Muscle layer of duodenum (tissue), 2 donors: ENCODE measurements around the gene GREB1L.

Experiments used
- H3K27ac ChIP-seq: one replicate; pipeline ENCODE4 v1.7.0; 2013; ENCODE audit warnings: mild to moderate bottlenecking, low read length
- H3K27me3 ChIP-seq: one replicate; pipeline ENCODE4 v1.7.0; 2013; ENCODE audit warnings: low read depth, mild to moderate bottlenecking, control low read depth, low read length
- H3K36me3 ChIP-seq, 2 donors: one replicate each; pipeline ENCODE4 v1.7.0; 2013; ENCODE audit warnings: low read length in 2 of 2, control low read depth in 1 of 2, mild to moderate bottlenecking in 1 of 2; ENCODE audit not compliant: insufficient read depth in 2 of 2, control insufficient read depth in 1 of 2
- H3K4me1 ChIP-seq, 2 donors: one replicate each; pipeline ENCODE4 v1.7.0; 2013; ENCODE audit warnings: low read length in 2 of 2, mild to moderate bottlenecking in 2 of 2, control low read depth in 1 of 2, moderate library complexity in 1 of 2; ENCODE audit not compliant: insufficient read depth in 2 of 2, control insufficient read depth in 1 of 2
- H3K4me3 ChIP-seq, 2 donors: one replicate each; pipeline ENCODE4 v1.7.0; 2013; ENCODE audit warnings: low read length in 2 of 2, low read depth in 1 of 2, mild to moderate bottlenecking in 1 of 2
- H3K9me3 ChIP-seq, 2 donors: one replicate each; pipeline ENCODE4 v1.7.0; 2013; ENCODE audit warnings: low read length in 2 of 2, control low read depth in 1 of 2, mild to moderate bottlenecking in 1 of 2; ENCODE audit not compliant: control insufficient read depth in 1 of 2
- donor health status: healthy.

GREB1L gene

DNA sequence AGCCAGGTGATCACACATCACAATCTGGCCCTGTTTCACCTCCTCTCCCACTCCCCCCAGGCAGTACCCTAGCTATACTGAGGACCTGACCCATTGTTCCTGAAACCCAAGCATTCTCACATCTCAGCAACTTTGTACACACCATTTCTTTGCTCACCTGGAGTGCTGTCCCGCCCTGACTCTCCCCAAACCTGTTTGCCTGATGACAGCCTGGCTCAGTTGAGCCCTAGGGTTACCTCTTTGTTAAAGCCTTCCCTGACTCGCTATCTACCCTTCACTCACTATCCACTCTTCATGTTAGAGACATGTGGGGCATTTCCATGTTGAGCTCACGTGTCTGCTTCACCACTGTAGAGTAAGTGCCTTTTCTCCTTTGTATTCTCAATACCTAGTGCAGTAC is 49.1 kb downstream of the GREB1L start:
- no peaks in the 10 kb centered on the region for H3K27me3 ChIP-seq
- no peaks in the 10 kb centered on the region for H3K4me1 ChIP-seq
- H3K4me3 ChIP-seq = no peak overlapping the region

DNA sequence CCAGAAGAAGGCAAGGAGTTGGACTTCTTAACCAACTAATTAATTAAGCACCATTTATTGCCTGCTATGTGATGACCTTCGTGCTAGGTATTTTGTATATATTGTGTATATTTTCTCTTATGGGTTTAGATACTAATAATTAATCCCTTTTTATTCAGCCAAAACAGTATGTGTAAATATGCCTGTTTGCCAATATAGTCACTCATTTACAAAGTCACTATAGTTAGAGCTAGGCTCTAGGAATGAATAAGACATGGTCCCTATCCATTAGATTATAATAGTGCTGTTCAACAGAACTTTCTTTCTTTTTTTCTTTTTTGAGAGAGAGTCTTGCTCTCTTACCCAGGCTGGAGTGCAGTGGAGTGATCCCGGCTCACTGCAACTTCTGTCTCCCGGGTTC is 51.4 kb downstream of the GREB1L start:
- Histone ChIP-seq H3K27ac (no peak overlapping the region), H3K36me3 (no peaks in the 10 kb centered on the region), H3K27me3 (no peaks in the 10 kb centered on the region), H3K9me3 (no peaks in the 10 kb centered on the region), H3K4me1 (no peaks in the 10 kb centered on the region), H3K4me3 (no peak overlapping the region)

More for the DNA sequence above, 49.1 kb downstream of the GREB1L start:
- no peak overlapping the region for H3K27ac ChIP-seq
- H3K9me3 ChIP-seq = no peaks in the 10 kb centered on the region
- no peaks in the 10 kb centered on the region for H3K36me3 ChIP-seq

DNA sequence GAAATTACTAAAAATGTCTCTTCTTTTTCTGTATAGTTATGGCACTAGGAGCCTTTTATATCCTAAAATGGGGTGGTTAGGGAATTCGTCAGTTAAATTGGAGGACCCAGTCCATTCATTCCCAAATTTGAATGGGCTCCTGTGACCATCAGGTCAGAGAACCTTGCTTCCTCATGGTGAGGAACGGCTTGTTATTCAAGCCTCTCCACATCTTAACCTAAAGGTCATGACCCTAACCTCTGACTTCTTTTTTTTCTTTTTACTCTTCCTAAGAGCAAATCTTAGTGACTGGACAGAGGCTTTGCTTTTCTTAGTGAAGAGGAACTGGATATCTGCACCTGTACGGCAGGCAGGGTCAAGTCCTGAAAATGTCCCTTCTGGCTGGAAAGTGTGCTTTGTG is 53.1 kb downstream of the GREB1L start:
- H3K27ac ChIP-seq = no peak overlapping the region
- H3K27me3 ChIP-seq = no peaks in the 10 kb centered on the region
- no peaks in the 10 kb centered on the region for H3K9me3 ChIP-seq
- H3K36me3 ChIP-seq = no peaks in the 10 kb centered on the region
- H3K4me1 ChIP-seq = no peaks in the 10 kb centered on the region
- no peak overlapping the region for H3K4me3 ChIP-seq

DNA sequence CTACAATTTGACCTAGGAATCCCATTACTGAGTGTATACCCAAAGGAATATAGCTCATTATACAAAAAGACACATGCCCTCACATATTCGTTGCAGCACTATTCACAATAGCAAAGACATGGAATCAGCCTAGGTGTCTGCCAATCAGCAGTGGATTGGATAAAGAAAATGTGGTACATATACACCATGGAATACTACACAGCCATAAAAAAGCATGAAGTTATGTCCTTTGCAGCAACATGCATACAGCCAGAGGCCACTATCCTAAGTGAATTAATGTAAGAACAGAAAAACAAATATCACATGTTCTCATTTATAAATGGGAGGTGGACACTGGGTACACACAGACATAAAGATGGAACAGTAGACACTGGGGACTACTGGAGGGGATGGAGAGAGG is 54.0 kb downstream of the GREB1L start:
- no peaks in the 10 kb centered on the region for H3K4me1 ChIP-seq
- H3K4me3 ChIP-seq = no peak overlapping the region
- no peaks in the 10 kb centered on the region for H3K36me3 ChIP-seq
- no peaks in the 10 kb centered on the region for H3K9me3 ChIP-seq
- no peak overlapping the region for H3K27ac ChIP-seq
- no peaks in the 10 kb centered on the region for H3K27me3 ChIP-seq

DNA sequence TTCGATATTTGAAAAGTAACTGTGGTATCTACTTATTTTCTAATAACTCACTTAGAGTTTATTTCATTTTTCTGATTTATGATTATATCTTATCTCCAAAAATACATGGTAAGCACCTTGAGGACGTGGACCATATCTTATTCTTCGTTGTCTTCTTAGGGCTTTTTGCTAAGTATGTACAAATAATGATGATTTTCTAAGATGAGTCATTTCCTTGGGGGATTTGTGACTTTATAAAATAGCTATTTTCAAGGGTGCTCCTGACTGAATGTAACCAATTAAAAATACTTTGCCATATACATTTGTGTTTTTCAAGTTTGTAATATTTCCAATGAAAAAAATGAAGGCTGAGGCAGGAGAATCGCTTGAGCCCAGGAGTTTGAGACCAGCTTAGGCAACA is 56.3 kb downstream of the GREB1L start:
- Histone ChIP-seq H3K27ac (no peak overlapping the region), H3K36me3 (no peaks in the 10 kb centered on the region), H3K4me3 (no peak overlapping the region), H3K27me3 (no peaks in the 10 kb centered on the region), H3K9me3 (no peaks in the 10 kb centered on the region), H3K4me1 (no peaks in the 10 kb centered on the region)

DNA sequence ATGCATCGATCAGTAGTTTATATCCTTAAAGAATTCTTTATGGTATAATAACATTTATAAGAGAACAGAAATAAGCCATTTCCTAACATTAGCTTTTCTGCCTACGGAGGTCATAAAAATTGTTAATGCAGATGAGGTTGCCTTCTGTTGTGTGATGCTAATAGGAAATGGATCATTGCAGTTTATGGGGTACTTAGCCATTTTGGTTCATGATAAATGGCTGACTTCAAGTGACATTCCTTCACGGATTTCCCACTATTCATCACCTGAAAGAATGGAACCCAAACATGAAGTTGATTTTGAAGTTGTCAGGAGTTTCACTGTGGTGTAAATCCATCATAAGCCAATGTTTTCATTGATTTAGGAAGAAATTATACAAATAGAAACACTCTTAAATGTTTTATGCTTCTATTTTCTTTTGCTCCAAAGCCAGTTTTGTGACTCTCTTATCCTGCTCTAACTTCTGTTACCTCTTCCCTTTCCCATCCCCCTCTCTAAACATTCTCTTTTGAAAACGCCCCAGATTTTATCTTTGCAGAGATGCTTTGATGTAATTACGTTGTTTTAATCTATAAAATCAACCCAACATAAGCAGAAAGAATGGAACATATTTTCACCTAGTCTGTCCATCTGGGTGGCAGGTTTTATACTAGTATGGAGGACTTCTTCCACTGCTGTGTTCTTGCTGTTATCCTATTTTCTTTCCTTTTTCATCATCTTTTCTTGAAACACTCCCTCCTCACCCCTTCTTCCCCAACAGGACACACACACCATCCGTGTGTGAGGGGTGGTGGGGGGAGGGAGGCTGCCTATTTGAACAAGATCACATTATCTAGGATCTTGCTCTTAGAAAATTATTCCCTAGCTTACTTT is 58.2 kb downstream of the GREB1L start:
- no peak overlapping the region for H3K4me3 ChIP-seq
- no peaks in the 10 kb centered on the region for H3K9me3 ChIP-seq
- H3K4me1 ChIP-seq = no peaks in the 10 kb centered on the region
- H3K27me3 ChIP-seq = no peaks in the 10 kb centered on the region
- no peaks in the 10 kb centered on the region for H3K36me3 ChIP-seq
- no peak overlapping the region for H3K27ac ChIP-seq

DNA sequence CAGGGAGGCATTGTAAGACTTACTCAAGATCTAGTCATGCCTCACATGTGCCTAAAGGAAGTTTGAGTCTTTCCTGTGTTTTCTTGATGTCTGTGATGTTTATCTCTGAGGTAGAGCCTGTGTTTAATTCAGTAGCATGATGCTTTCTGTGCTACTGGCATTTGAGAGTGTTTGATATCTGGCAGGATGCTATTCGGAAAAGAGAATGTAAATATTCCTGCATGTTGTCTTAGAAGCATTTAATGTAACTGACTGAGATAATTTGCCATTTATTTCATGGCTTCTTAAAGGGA is 58.8 kb downstream of the GREB1L start:
- Histone ChIP-seq H3K4me3 (no peak overlapping the region), H3K4me1 (no peaks in the 10 kb centered on the region)

DNA sequence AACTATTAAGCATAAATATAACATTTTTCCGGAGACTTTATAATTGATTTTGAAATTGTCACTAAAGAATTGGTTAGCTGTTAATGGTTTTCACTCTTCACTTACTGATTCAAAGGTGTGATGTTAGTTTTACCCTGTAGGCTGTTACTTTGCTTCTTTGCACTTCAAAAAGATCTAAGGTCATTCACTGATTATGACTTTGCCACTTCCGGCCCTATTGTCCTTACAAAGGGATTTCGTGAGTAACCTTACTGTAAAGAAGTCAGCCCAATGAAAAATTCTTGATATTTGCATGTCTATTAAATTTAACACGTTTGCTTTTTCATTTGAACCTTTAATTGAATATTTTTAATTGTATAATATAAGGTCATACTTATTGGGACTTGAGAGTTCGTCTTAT is 61.4 kb downstream of the GREB1L start:
- Histone ChIP-seq H3K4me1 (no peaks in the 10 kb centered on the region), H3K4me3 (no peak overlapping the region), H3K27me3 (no peaks in the 10 kb centered on the region), H3K27ac (no peak overlapping the region), H3K9me3 (no peaks in the 10 kb centered on the region), H3K36me3 (no peaks in the 10 kb centered on the region)

More for the DNA sequence above, 58.8 kb downstream of the GREB1L start:
- H3K27ac ChIP-seq = no peak overlapping the region
- H3K36me3 ChIP-seq = no peaks in the 10 kb centered on the region
- H3K27me3 ChIP-seq = no peaks in the 10 kb centered on the region
- no peaks in the 10 kb centered on the region for H3K9me3 ChIP-seq

DNA sequence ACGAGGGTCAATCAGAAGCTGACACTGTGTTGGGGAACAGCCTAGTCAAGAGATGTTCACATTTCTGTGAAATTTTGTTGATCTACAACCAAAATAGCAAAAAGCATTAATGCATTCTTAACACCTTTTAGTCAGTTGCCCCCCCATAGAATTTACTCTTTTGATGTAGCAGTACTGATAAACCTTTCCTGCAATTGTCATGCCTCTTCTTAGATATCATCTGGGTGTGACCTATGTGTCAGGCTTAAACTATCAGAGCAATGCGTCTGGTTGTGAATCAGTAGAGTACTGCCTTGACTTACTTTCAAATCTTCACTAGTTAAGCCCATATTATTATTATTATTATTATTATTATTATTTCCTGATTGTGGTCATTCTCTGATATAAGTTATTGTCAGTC is 61.9 kb downstream of the GREB1L start:
- Histone ChIP-seq H3K27me3 (no peaks in the 10 kb centered on the region), H3K9me3 (no peaks in the 10 kb centered on the region), H3K27ac (no peak overlapping the region)

DNA sequence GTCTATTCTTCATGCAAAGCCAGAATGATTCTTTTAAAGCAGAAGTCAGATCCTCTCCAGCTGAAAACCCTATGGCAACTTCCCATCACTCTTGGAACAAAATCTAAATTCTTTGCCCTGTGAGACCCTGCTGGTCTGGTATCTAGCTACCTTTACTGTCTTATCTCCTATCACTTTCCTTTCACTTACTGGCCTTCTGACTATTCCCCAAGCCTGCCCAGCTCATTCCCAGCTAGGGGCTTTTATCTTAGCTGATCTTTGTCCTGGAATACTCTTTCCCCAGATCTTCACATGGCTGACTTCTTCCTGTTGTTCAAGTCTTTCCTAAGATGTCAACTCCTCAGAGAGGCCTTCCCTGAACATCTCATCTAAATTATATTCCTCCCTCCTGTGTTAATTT is 63.6 kb downstream of the GREB1L start:
- H3K27ac ChIP-seq = no peak overlapping the region
- no peaks in the 10 kb centered on the region for H3K36me3 ChIP-seq
- H3K4me1 ChIP-seq = no peaks in the 10 kb centered on the region
- H3K27me3 ChIP-seq = no peaks in the 10 kb centered on the region
- no peak overlapping the region for H3K4me3 ChIP-seq
- H3K9me3 ChIP-seq = no peaks in the 10 kb centered on the region

More for the DNA sequence above, 61.9 kb downstream of the GREB1L start:
- Histone ChIP-seq H3K36me3 (no peaks in the 10 kb centered on the region), H3K4me1 (no peaks in the 10 kb centered on the region), H3K4me3 (no peak overlapping the region)

DNA sequence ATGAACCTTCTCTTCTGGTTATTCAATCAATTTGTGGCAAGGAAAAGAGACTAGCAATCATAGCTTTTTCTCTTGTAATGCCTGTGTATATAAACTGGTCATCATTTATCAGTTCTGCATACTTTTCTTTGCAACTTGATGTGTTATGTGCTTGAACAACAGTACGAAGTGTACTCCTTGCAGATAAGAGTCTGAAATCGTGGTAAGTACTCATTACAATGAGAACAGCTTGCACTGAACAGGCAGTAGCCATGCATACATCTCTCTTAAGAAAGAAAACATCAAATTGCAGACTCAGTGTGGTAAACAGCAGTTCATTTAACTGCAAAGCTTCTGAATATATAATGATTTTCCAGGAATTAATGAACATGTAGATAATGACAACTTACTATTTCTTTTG is 64.3 kb downstream of the GREB1L start:
- no peaks in the 10 kb centered on the region for H3K4me1 ChIP-seq

DNA sequence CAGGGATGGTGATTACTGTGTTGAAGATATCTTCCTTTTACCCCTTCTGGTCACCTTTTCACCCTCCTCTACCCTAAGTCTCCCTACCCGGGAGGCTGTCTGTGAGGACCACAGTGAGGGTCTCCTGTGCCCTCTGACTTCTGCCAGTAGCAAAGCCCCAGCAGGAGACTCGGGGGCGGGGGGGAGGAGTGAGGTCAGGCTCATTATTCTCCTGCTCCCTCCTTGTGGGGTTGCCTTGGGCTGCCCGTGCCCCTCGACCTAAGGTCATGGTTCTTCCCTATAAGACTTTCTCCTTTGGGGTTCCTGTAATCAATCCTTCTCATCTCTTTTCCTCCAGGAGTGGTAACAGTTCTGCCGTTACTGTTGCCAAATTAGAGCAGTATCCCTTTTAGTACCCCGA is 65.5 kb downstream of the GREB1L start:
- Histone ChIP-seq H3K36me3 (no peaks in the 10 kb centered on the region), H3K27me3 (no peaks in the 10 kb centered on the region), H3K9me3 (no peaks in the 10 kb centered on the region), H3K4me1 (no peaks in the 10 kb centered on the region), H3K4me3 (no peak overlapping the region), H3K27ac (no peak overlapping the region)

More for the DNA sequence above, 64.3 kb downstream of the GREB1L start:
- Histone ChIP-seq H3K36me3 (no peaks in the 10 kb centered on the region), H3K4me3 (no peak overlapping the region), H3K27ac (no peak overlapping the region), H3K9me3 (no peaks in the 10 kb centered on the region), H3K27me3 (no peaks in the 10 kb centered on the region)
